HFFc6 (cell line): ENCODE data around the gene POMGNT2. TPM values are rescaled to one million over a fixed set of nuclear protein-coding genes. Genes with fewer than 3 reads are reported as not detected.

Experiments
- DNase-seq: peaks from one replicate; pipeline ENCODE4 v3.0.0-alpha.2; 2018
- H3K27ac Mint-ChIP-seq: 2 replicates; pipeline ENCODE4 v1.8.0; 2020; ENCODE audit warnings: mild to moderate bottlenecking, mixed read lengths
- H3K27me3 Mint-ChIP-seq: 2 replicates; pipeline ENCODE4 v1.8.0; 2021; ENCODE audit warnings: mild to moderate bottlenecking, moderate library complexity, mixed read lengths; ENCODE audit not compliant: insufficient read depth
- H3K36me3 Mint-ChIP-seq: 2 replicates; pipeline ENCODE4 v1.8.0; 2021; ENCODE audit warnings: low read depth, mixed read lengths
- H3K4me1 Mint-ChIP-seq: 2 replicates; pipeline ENCODE4 v1.8.0; 2020; ENCODE audit warnings: low read depth, mixed read lengths
- H3K4me3 Mint-ChIP-seq: 2 replicates; pipeline ENCODE4 v1.8.0; 2020; ENCODE audit warnings: mild to moderate bottlenecking, moderate library complexity, mixed read lengths
- H3K9me3 Mint-ChIP-seq: 2 replicates; pipeline ENCODE4 v1.8.0; 2020; ENCODE audit warnings: mild to moderate bottlenecking, mixed read lengths
- long read RNA-seq: library from polyadenylated mRNA; unstranded; transcript quantifications from one replicate; pipeline ENCODE4 v2.0.0, GENCODE V29; 2019
- total RNA-seq, 6 experiments: library from RNA; stranded (reverse); fragmentation: NEBNext Ultra II Directional; extraction: Animal tissue kit (Norgen Biotek cat#: 25700); gene quantifications; 2 replicates in 1 of 6; 3 replicates in 5 of 6; pipeline ENCODE4 v1.2.3, GENCODE V29; 2021
- TF ChIP-seq, protein P1 (sequence below): fragments of 200-600 bp; sonication (generic); IDR thresholded peaks from 2 replicates; pipeline ENCODE4 v1.5.0; 2021; ENCODE audit warnings: antibody characterized with exemption, mild to moderate bottlenecking

POMGNT2 gene
- 10 to 100 TPM in 1 of 6 experiments, 1 to 10 TPM in 5; 6.7 to 10.4 (median 8.2) TPM for total RNA-seq
- long read RNA-seq, transcript POMGNT2-201 (2 exons, 2,544 nt), result major isoform, 14 of 20 reads
- long read RNA-seq, partial matches to known transcripts, result 0 of 20 reads
- long read RNA-seq, other reads (novel, unspliced or antisense), result 6 of 20 reads

GRCh38 chr3:43105596-43106292 lies at the start of gene POMGNT2:
POMGNT2 (minus strand) TSS chr3:43106079; CDS start chr3:43081431, 24,648 bp downstream.
- TF ChIP-seq, protein P1, sequence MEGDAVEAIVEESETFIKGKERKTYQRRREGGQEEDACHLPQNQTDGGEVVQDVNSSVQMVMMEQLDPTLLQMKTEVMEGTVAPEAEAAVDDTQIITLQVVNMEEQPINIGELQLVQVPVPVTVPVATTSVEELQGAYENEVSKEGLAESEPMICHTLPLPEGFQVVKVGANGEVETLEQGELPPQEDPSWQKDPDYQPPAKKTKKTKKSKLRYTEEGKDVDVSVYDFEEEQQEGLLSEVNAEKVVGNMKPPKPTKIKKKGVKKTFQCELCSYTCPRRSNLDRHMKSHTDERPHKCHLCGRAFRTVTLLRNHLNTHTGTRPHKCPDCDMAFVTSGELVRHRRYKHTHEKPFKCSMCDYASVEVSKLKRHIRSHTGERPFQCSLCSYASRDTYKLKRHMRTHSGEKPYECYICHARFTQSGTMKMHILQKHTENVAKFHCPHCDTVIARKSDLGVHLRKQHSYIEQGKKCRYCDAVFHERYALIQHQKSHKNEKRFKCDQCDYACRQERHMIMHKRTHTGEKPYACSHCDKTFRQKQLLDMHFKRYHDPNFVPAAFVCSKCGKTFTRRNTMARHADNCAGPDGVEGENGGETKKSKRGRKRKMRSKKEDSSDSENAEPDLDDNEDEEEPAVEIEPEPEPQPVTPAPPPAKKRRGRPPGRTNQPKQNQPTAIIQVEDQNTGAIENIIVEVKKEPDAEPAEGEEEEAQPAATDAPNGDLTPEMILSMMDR, result no peak
- H3K27ac Mint-ChIP-seq, result no peak within 1 kb of the TSS
- H3K36me3 Mint-ChIP-seq, result no peaks in the 10 kb centered on the region
- peak within 1 kb of the TSS; percentile 78 for H3K4me3 Mint-ChIP-seq
- no peaks in the 10 kb centered on the region for H3K9me3 Mint-ChIP-seq
- peaks cover 7% of the 10 kb centered on the region; the same call in 1 of the 2 replicates for H3K4me1 Mint-ChIP-seq
- DNase-seq, result peak; percentile 77
- peaks cover 7% of the 10 kb centered on the region for H3K27me3 Mint-ChIP-seq

DNA sequence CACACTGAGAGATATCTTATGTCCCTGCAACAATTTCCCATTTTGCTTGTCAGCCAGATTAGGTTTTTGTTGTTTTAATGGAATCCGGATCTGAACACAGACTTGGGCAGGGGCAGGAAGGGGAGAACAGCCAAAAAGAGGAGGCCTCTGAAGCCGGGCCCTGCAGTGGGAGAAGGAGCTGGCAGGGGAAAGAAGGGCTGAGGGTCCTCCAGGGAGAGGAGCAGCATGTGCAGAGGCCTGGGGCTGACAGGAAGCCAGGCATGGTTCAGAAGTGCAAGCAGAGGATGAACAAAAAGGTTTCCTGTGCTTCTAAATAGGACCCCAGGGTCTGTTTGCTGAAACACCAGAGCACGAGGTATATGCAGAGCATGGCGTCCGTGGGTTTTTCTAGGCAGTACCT lies 49.1 kb upstream of the POMGNT2 start:
- TF ChIP-seq, protein P1, result no peak
- no peak for DNase-seq
- Mint-ChIP-seq H3K27ac (no peak overlapping the region), H3K4me3 (no peak overlapping the region), H3K36me3 (no peaks in the 10 kb centered on the region), H3K4me1 (peaks cover 26% of the 10 kb centered on the region), H3K9me3 (no peaks in the 10 kb centered on the region), H3K27me3 (peaks cover 22% of the 10 kb centered on the region)

DNA sequence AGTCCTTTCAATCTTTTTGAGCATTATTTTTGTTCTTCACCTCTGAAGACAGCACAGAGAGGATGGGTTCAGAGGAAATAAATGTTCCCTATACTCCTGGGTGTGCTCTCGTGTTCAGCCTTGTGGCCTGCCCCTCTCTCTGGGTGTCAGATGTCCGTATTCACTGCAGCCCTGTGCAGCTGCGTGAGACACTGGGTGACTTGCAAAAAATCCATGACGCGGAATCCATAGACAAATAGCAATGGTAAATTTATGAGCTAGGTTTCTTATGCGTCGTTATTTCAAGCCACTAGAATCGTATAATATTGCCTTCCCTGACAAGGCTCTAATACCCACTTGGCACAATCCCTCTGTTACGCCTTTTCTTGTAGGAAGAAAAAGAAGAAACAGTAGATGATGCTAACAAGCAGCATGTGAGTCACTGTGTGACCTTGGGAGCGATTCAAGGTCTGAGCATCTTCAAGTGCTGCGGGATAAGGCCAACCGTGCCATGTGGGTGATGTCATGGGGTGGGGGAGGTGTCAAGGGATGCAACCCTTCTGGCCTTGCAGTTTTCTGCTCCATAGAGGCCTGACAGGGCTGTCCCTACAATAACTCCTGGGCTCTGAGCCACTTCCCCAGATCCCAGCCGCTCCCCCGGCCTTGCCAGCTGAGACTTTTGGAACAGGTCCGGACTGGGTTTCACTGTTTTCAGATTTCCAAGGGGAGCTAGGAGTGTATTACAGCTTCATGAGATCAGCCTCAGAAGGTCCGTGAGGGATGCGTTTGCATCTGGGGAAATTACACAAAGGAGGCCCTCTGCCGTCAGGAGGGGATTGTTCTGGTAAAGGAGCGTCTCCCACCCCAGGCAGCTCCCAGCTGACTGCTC lies 47.6 kb upstream of the POMGNT2 start:
- peak; percentile 64 for DNase-seq
- Mint-ChIP-seq H3K4me3 (no peak overlapping the region), H3K4me1 (peaks cover 26% of the 10 kb centered on the region), H3K36me3 (no peaks in the 10 kb centered on the region), H3K9me3 (no peaks in the 10 kb centered on the region), H3K27ac (peak overlapping the region; percentile 32; the same call in 1 of the 2 replicates), H3K27me3 (peaks cover 16% of the 10 kb centered on the region)
- TF ChIP-seq, protein P1, result peak; percentile 37

- TF ChIP-seq, protein P1, result no peak
- DNase-seq, result no peak
- Mint-ChIP-seq H3K4me1 (peaks cover 26% of the 10 kb centered on the region), H3K4me3 (no peak overlapping the region), H3K36me3 (no peaks in the 10 kb centered on the region), H3K9me3 (no peaks in the 10 kb centered on the region), H3K27ac (no peak overlapping the region), H3K27me3 (peaks cover 16% of the 10 kb centered on the region)
Measured at GRCh38 chr3:43152649-43153048, 46.8 kb upstream of the POMGNT2 start.

DNA sequence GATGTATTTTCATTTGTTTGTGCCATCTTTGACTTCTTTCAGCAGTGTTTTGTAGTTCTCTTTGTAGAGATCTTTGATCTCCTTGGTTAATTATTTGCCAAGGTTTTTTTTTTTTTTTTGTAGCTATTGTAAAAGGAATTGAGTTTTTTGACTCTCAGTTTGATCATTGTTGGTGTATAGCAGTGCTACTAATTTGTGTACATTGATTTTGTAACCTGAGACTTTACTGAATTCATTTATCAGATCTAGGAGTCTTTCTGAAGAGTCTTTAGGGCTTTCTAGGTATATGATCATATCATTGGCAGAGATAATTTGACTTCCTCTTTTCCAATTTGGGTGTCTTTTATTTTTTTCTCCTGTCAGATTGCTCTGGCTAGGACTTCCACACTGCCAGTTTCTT lies 42.2 kb upstream of the POMGNT2 start:
- Mint-ChIP-seq H3K27ac (no peak overlapping the region), H3K9me3 (no peaks in the 10 kb centered on the region), H3K4me1 (peaks cover 14% of the 10 kb centered on the region), H3K4me3 (no peak overlapping the region), H3K36me3 (no peaks in the 10 kb centered on the region), H3K27me3 (peaks cover 10% of the 10 kb centered on the region; the same call in 1 of the 2 replicates)
- no peak for DNase-seq
- TF ChIP-seq, protein P1, result no peak
